Measurements from ENCODE around the gene LGALS4.
"Not testable (repeated sequence)": the region's sequence is repeated elsewhere in the genome, so short reads cannot be mapped to it uniquely, and the experiment has no call there.

LGALS4 gene

DNA sequence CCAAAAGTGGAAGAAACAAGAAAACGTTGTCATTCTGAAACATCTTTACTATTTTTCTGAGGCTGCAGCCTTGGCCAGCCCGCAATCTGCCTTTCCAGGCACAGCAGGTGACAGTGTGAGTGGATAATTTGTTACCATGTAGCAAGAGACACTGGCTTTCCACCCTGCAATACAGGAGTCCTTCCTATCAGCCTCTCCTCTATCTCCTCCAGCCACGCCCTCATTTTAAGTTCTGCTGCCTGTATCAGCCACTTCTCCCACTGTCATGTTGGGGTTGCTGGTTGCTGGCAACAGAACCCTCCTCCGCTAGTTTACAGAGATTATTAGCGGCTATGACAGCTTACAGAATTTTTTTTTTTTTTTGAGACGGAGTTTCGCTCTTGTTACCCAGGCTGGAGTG lies 31.7 kb downstream of the LGALS4 start:
- H3K9ac ChIP-seq (ENCODE audit: low read length in 2 of 2) = no peak overlapping the region
- peaks cover 0 to 4% of the 10 kb centered on the region in 2 donors for H3K27me3 ChIP-seq (ENCODE audit: control insufficient read depth in 1 of 2, insufficient read depth in 2 of 2, low read length in 2 of 2)
- H3K27ac ChIP-seq (ENCODE audit: low read length) = no peak overlapping the region
- no peak overlapping the region for H3K4me3 ChIP-seq (ENCODE audit: low read length in 2 of 2)
- H3K4me1 ChIP-seq (ENCODE audit: control insufficient read depth, insufficient read depth, low read length) = no peaks in the 10 kb centered on the region
- no peaks in the 10 kb centered on the region for H3K36me3 ChIP-seq (ENCODE audit: control insufficient read depth in 2 of 2, insufficient read depth in 2 of 2, low read length in 2 of 2)
- no peaks in the 10 kb centered on the region for H3K9me3 ChIP-seq (ENCODE audit: control insufficient read depth in 2 of 2, low read length in 2 of 2)

DNA sequence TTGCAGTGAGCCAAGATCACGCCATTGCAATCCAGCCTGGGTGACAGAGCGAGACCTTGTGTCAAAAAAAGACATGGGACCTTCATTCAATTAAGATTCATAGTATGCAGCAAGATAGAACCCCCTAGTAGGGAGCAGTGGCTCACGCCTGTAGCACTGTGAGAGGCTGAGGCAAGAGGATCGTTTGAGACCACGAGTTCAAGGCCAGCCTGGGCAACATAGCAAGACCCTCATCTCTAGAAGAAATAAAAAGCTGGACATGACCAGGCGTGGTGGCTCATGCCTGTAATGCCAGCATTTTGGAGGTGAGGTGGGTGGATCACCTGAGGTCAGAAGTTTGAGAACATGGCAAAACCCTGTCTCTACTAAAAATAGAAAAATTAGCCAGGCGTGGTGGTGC lies 32.3 kb downstream of the LGALS4 start:
- no peaks in the 10 kb centered on the region for H3K9me3 ChIP-seq (ENCODE audit: control insufficient read depth in 2 of 2, low read length in 2 of 2)
- peaks cover 0 to 4% of the 10 kb centered on the region in 2 donors for H3K27me3 ChIP-seq (ENCODE audit: control insufficient read depth in 1 of 2, insufficient read depth in 2 of 2, low read length in 2 of 2)
- H3K4me3 ChIP-seq (ENCODE audit: low read length in 2 of 2) = no peak overlapping the region
- no peaks in the 10 kb centered on the region for H3K4me1 ChIP-seq (ENCODE audit: control insufficient read depth, insufficient read depth, low read length)
- no peak overlapping the region for H3K9ac ChIP-seq (ENCODE audit: low read length in 2 of 2)
- no peak overlapping the region for H3K27ac ChIP-seq (ENCODE audit: low read length)
- H3K36me3 ChIP-seq (ENCODE audit: control insufficient read depth in 2 of 2, insufficient read depth in 2 of 2, low read length in 2 of 2) = no peaks in the 10 kb centered on the region

DNA sequence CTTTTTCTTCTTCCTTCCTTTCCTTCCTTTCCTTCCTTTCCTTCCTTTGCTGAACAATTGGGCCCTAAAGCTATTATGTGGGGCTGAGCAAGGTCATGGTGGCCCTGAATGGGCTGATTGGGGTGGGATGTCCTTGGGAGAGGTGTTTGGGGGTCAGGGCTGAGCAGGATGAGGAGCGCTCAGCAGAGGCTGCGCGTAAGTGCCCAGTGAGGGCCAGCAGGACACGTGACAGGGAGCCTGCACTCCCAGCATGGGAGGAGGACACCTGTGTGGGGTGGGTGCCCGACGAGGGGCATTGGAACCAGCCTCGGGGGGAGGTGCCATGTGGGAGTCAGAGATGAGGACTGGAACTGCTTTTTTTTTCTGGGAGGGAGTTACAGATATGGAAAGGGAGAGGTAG lies 34.0 kb downstream of the LGALS4 start:
- Histone ChIP-seq H3K36me3 (ENCODE audit: control insufficient read depth in 2 of 2, insufficient read depth in 2 of 2, low read length in 2 of 2) (no peaks in the 10 kb centered on the region), H3K4me1 (ENCODE audit: control insufficient read depth, insufficient read depth, low read length) (no peaks in the 10 kb centered on the region), H3K27me3 (ENCODE audit: control insufficient read depth in 1 of 2, insufficient read depth in 2 of 2, low read length in 2 of 2) (peaks cover 0 to 4% of the 10 kb centered on the region in 2 donors), H3K9me3 (ENCODE audit: control insufficient read depth in 2 of 2, low read length in 2 of 2) (no peaks in the 10 kb centered on the region), H3K4me3 (ENCODE audit: low read length in 2 of 2) (no peak overlapping the region), H3K9ac (ENCODE audit: low read length in 2 of 2) (no peak overlapping the region), H3K27ac (ENCODE audit: low read length) (no peak overlapping the region)

DNA sequence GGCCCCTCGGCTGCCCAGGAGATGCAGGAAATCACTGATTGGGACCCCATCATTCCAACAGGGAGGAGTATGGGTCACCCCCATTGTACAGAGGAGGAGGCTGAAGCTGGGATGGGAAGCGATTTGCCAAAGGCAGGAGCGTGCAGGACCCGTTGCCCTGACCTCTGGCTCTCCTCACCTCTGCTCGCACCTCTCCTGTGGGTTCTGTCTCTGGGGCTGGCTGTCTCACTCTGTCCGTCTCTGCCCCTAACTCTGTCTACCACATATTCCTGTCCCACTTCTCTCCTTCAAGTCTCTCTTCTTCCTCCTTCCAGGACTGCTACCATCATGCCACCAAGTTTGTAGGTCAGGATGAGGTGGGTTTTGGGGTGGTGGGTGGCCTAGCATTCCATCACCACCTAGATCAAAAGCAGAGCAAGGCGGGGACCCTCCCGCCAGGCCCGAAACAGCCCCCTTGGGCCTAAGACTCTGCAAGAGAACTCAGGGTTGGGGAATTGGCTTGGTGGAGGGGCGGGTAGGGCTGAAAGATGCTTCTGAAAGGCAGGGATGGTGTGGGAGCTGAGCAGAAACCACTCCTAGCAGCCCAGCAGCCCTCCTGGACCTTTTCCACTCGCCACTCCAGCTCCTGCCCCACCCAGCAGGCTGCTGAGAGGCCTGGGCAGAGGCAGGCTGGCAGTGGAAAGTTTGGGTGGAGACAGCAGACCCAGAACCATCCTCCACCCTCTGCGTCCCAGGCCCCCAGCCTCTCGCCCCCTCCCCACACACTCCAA lies 38.4 kb downstream of the LGALS4 start:
- Histone ChIP-seq H3K27ac (ENCODE audit: low read length) (no peak overlapping the region), H3K36me3 (ENCODE audit: control insufficient read depth in 2 of 2, insufficient read depth in 2 of 2, low read length in 2 of 2) (no peaks in the 10 kb centered on the region), H3K4me3 (ENCODE audit: low read length in 2 of 2) (no peak overlapping the region), H3K9me3 (ENCODE audit: control insufficient read depth in 2 of 2, low read length in 2 of 2) (no peaks in the 10 kb centered on the region), H3K9ac (ENCODE audit: low read length in 2 of 2) (no peak overlapping the region), H3K27me3 (ENCODE audit: control insufficient read depth in 1 of 2, insufficient read depth in 2 of 2, low read length in 2 of 2) (peaks cover 0 to 2% of the 10 kb centered on the region in 2 donors), H3K4me1 (ENCODE audit: control insufficient read depth, insufficient read depth, low read length) (peaks cover 4% of the 10 kb centered on the region)

DNA sequence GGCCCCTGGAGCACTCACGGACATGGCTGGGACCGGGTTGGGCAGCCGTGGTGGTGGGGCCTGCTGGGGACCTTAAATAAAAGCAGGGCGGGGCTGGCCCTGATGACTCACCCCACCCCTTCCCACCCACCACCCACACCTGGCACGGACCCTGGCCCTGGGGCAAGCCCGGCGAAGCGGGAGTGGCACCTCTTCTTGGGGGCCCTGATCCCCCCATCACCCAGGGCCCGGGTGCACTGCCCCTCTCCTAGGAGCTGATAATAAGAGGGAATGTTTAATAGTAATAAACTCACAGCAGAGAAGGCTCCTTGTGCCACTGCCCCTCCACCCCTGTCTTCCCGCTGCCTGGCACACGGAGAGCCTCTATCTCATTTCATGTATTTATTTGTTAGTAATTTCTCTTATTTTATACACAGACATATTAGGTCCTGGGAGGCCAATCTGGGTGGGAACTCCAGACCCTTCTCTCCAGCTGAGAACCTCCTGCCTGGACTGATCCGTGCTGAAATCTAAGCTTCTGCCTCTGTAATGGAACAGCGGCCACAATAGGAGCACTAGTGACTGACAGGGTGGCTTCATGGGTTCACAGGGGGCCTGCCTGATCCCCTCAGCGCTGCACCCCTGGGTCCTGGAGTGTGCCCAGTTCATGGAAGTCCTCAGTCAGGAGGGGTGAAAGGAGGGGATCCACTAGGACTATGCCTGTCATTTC lies 39.1 kb downstream of the LGALS4 start, which contains the start of gene LGALS7:
Gene LGALS7 (minus strand): TSS at position 49 of the 709 bp plus-strand sequence. CDS start 25 bp downstream, at position 24.
- Histone ChIP-seq H3K27me3 (ENCODE audit: control insufficient read depth in 1 of 2, insufficient read depth in 2 of 2, low read length in 2 of 2) (peaks cover 0 to 2% of the 10 kb centered on the region in 2 donors), H3K27ac (ENCODE audit: low read length) (no peak within 1 kb of the TSS), H3K9ac (ENCODE audit: low read length in 2 of 2) (no peak within 1 kb of the TSS), H3K9me3 (ENCODE audit: control insufficient read depth in 2 of 2, low read length in 2 of 2) (no peaks in the 10 kb centered on the region), H3K4me3 (ENCODE audit: low read length in 2 of 2) (no peak within 1 kb of the TSS), H3K36me3 (ENCODE audit: control insufficient read depth in 2 of 2, insufficient read depth in 2 of 2, low read length in 2 of 2) (no peaks in the 10 kb centered on the region), H3K4me1 (ENCODE audit: control insufficient read depth, insufficient read depth, low read length) (peaks cover 4% of the 10 kb centered on the region)

DNA sequence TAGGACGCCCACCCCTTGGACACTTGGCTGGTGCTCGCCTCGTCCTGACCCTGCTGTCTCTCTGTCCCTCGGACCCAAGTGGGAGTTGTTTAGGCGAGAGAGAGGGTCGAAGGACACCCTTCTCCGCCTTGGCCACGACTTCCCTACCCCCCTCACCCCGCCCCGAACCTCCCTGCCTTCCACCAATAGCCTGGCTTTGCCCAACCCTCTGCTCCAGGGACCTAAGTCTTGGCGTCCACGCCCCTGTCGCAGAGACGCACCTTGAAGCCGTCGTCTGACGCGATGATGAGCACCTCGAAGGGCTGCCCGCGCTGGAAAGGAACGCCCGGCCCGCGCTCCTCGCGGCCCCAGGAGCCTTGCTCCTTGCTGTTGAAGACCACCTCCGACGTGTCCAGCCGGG lies 41.2 kb downstream of the LGALS4 start:
- not testable (repeated sequence) for H3K4me1 ChIP-seq (ENCODE audit: control insufficient read depth, insufficient read depth, low read length); H3K36me3 ChIP-seq (ENCODE audit: control insufficient read depth in 2 of 2, insufficient read depth in 2 of 2, low read length in 2 of 2); H3K9me3 ChIP-seq (ENCODE audit: control insufficient read depth in 2 of 2, low read length in 2 of 2); H3K27ac ChIP-seq (ENCODE audit: low read length); H3K9ac ChIP-seq (ENCODE audit: low read length in 2 of 2); H3K27me3 ChIP-seq (ENCODE audit: control insufficient read depth in 1 of 2, insufficient read depth in 2 of 2, low read length in 2 of 2); H3K4me3 ChIP-seq (ENCODE audit: low read length in 2 of 2)

DNA sequence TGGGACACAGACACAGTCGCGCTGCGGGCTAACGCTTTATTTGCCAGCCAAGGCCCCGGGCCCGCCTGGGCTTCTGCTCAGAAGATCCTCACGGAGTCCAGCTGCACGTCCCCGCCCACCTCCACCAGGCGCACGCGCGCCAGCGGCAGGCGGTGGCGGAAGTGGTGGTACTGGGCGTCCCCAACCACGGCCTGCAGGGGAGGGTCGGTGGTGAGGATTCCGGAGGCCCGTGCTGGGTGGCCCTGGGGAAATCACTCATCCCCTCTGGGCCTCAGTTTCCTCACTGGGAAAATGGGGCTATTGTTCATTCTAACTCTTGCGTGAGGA lies 41.8 kb downstream of the LGALS4 start:
- H3K4me1 ChIP-seq (ENCODE audit: control insufficient read depth, insufficient read depth, low read length); H3K36me3 ChIP-seq (ENCODE audit: control insufficient read depth in 2 of 2, insufficient read depth in 2 of 2, low read length in 2 of 2); H3K9me3 ChIP-seq (ENCODE audit: control insufficient read depth in 2 of 2, low read length in 2 of 2); H3K9ac ChIP-seq (ENCODE audit: low read length in 2 of 2); H3K4me3 ChIP-seq (ENCODE audit: low read length in 2 of 2); H3K27me3 ChIP-seq (ENCODE audit: control insufficient read depth in 1 of 2, insufficient read depth in 2 of 2, low read length in 2 of 2); H3K27ac ChIP-seq (ENCODE audit: low read length): not testable (repeated sequence)

DNA sequence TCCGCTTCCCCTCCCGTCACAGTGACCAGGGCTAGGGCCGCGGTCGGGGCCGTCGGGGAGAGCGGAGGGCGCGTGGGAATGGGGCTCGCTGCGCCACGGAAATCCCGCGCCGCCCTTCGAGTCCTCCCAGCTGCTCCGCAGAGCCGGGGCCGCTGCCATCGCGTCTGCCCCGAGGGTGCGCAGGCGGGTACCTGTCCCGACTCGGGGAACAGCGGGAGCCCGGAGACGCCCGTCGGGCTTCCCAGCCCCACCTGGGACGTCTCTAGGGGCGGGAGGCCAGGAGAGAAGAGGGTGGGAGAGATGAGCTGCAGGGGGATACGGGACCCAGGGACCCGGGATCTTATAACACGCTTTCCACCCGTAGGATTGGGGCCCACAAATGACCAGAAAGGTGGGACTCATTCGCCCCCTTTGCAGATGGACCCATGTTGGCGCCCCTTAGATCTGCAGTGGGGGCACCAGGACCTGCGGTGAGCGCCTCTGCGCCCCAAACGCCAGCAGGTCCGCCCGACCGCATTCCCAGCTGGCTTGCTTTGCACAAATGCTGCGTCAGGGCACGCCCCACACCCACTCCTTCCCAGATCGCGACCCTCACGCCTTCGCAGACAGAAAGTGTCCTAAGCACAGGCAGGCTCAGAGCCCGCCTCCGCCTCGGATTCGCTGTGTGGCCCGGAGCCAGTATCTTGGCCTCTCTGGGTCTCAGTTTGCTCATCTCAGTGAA lies 42.4 kb downstream of the LGALS4 start:
- H3K9me3 ChIP-seq (ENCODE audit: control insufficient read depth in 2 of 2, low read length in 2 of 2); H3K27ac ChIP-seq (ENCODE audit: low read length): not testable (repeated sequence)
- H3K4me3 ChIP-seq (ENCODE audit: low read length in 2 of 2) = peak overlapping the region; percentile 22 to 57

DNA sequence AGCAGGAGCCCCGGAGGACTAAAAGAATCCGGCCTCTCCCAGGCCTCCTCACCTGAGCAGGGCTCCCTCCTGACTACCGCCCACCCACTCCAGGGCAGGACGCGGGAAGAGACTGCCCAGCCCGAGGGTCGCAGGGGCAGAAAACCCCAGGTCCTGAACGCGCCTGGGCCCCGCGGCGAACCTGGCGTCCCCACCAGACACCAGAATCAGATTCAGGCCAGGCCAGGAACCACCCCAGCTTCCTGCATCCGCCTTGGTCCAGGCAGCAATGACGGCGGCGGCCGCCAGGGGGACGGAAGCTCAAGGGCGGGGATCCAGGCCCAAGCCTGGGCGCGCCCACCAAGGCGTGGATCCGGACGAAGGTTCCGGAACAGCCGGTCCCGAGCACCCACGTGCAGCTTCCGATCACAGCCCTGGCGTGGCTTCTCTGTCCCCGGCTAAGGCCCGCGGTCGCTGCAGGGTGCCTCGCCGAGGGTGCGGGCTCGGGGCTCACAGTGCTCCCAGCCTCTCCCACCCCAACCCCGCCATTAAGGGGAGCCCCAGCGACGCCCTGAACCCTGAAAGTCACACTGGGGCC lies 43.0 kb downstream of the LGALS4 start:
- Histone ChIP-seq H3K4me1 (ENCODE audit: control insufficient read depth, insufficient read depth, low read length) (peaks cover 4% of the 10 kb centered on the region), H3K36me3 (ENCODE audit: control insufficient read depth in 2 of 2, insufficient read depth in 2 of 2, low read length in 2 of 2) (no peaks in the 10 kb centered on the region), H3K27ac (ENCODE audit: low read length) (no peak overlapping the region), H3K9me3 (ENCODE audit: control insufficient read depth in 2 of 2, low read length in 2 of 2) (no peaks in the 10 kb centered on the region), H3K27me3 (ENCODE audit: control insufficient read depth in 1 of 2, insufficient read depth in 2 of 2, low read length in 2 of 2) (peaks cover 0 to 5% of the 10 kb centered on the region in 2 donors), H3K4me3 (ENCODE audit: low read length in 2 of 2) (peak overlapping the region; percentile 22 to 57), H3K9ac (ENCODE audit: low read length in 2 of 2) (no peak overlapping the region)

More for the DNA sequence above, 42.4 kb downstream of the LGALS4 start:
- H3K36me3 ChIP-seq (ENCODE audit: control insufficient read depth in 2 of 2, insufficient read depth in 2 of 2, low read length in 2 of 2); H3K4me1 ChIP-seq (ENCODE audit: control insufficient read depth, insufficient read depth, low read length); H3K9ac ChIP-seq (ENCODE audit: low read length in 2 of 2); H3K27me3 ChIP-seq (ENCODE audit: control insufficient read depth in 1 of 2, insufficient read depth in 2 of 2, low read length in 2 of 2): not testable (repeated sequence)

DNA sequence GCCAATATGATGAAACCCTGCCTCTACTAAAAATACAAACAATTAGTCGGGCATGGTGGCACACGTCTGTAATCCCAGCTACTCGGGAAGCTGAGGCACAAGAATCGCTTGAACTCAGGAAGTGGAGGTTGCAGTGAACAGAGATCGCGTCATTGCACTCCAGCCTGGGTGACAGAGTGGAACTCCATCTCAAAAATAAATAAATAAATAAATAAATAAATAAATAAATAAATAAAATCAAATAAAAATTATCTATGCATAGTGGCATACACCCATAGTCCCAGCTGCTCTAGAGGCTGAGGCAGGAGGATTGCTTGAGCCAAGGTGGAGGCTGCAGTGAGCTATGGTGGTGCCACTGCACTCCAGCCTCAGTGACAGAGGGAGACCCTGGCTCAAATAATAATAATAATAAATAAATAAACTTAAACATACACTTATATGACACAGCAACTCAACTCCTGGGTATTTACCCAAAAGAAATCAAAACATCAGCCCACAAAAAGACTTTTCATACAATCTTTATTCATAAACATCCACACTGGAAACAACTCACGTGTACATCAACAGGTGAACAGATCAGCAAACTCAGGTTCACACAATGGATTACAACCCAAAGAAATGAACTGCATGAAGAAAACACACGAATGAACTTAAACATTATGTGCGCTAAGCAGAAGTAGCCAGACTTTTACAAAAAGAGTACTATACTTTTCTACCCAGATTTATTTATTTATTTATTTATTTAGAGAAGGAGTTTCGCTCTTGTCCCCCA lies 46.3 kb downstream of the LGALS4 start:
- H3K4me3 ChIP-seq (ENCODE audit: low read length in 2 of 2) = no peak overlapping the region
- no peaks in the 10 kb centered on the region for H3K36me3 ChIP-seq (ENCODE audit: control insufficient read depth in 2 of 2, insufficient read depth in 2 of 2, low read length in 2 of 2)
- H3K27ac ChIP-seq (ENCODE audit: low read length) = no peak overlapping the region
- H3K9ac ChIP-seq (ENCODE audit: low read length in 2 of 2) = no peak overlapping the region
- peaks cover 0 to 5% of the 10 kb centered on the region in 2 donors for H3K27me3 ChIP-seq (ENCODE audit: control insufficient read depth in 1 of 2, insufficient read depth in 2 of 2, low read length in 2 of 2)
- H3K4me1 ChIP-seq (ENCODE audit: control insufficient read depth, insufficient read depth, low read length) = peaks cover 4% of the 10 kb centered on the region
- H3K9me3 ChIP-seq (ENCODE audit: control insufficient read depth in 2 of 2, low read length in 2 of 2) = no peaks in the 10 kb centered on the region

Measured in stomach smooth muscle (tissue), 2 donors.